ENCODE data around the gene SPP1.

- TF ChIP-seq CTCF (IDR thresholded peaks at IDR 0.05) (no peak), POLR2AphosphoS5 (IDR thresholded peaks at IDR 0.05) (no peak)
These were observed 54.0 kb downstream of the SPP1 start for GRCh38 chr4:88029556-88029955.
